ENCODE results near the gene NFS1.

DNA sequence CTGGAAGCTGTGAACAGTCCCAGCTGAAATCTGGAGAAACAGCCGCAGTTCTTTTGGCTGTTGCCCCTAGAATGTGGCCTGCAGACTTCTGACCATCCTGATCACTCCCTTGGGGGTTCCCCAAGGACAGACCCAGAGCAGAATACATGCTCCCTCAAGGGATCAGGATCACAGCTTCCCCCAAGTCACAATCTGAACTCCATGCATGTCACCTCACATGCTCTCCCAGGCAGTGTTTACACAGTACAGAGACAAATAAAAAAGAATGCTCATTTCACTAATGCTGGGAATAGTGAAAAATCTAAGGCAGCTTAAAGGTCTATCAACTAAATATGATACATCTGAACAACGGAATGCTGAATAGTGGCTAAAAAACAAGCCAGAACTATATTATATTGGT, 63.1 kb downstream of the NFS1 start:
- TF ChIP-seq, protein P1, sequence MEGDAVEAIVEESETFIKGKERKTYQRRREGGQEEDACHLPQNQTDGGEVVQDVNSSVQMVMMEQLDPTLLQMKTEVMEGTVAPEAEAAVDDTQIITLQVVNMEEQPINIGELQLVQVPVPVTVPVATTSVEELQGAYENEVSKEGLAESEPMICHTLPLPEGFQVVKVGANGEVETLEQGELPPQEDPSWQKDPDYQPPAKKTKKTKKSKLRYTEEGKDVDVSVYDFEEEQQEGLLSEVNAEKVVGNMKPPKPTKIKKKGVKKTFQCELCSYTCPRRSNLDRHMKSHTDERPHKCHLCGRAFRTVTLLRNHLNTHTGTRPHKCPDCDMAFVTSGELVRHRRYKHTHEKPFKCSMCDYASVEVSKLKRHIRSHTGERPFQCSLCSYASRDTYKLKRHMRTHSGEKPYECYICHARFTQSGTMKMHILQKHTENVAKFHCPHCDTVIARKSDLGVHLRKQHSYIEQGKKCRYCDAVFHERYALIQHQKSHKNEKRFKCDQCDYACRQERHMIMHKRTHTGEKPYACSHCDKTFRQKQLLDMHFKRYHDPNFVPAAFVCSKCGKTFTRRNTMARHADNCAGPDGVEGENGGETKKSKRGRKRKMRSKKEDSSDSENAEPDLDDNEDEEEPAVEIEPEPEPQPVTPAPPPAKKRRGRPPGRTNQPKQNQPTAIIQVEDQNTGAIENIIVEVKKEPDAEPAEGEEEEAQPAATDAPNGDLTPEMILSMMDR (IDR thresholded peaks at IDR 0.05) = no peak
- no peak for TF ChIP-seq EP300 (IDR thresholded peaks at IDR 0.05)
- no peak for TF ChIP-seq POLR2AphosphoS5 (IDR thresholded peaks at IDR 0.05)
